Measurements from ENCODE around the gene DENND1B.

DNA sequence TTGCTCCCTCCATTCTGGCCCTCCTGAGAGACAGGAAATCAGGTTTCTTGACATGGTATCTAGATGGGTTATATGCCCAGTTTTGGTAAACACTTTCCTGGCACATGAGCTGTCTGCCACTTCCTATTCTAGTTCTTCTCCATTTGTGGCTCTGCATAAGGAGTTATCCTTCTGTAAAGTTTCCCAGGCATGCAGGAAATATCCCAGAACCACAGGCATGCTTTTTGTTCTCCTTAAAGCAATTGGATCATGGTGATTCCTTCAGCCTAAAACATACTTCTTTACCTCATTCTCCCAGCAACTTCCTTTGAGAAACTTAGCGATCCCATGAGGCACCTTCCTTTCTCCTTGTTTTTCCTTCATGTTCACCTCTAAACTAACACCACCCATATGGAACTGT lies 307.4 kb downstream of the DENND1B start:
- TF ChIP-seq POLR2AphosphoS5 (IDR thresholded peaks at IDR 0.05) (no peak), POLR2A (IDR thresholded peaks at IDR 0.05) (no peak)
- TF ChIP-seq, protein P1, sequence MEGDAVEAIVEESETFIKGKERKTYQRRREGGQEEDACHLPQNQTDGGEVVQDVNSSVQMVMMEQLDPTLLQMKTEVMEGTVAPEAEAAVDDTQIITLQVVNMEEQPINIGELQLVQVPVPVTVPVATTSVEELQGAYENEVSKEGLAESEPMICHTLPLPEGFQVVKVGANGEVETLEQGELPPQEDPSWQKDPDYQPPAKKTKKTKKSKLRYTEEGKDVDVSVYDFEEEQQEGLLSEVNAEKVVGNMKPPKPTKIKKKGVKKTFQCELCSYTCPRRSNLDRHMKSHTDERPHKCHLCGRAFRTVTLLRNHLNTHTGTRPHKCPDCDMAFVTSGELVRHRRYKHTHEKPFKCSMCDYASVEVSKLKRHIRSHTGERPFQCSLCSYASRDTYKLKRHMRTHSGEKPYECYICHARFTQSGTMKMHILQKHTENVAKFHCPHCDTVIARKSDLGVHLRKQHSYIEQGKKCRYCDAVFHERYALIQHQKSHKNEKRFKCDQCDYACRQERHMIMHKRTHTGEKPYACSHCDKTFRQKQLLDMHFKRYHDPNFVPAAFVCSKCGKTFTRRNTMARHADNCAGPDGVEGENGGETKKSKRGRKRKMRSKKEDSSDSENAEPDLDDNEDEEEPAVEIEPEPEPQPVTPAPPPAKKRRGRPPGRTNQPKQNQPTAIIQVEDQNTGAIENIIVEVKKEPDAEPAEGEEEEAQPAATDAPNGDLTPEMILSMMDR (IDR thresholded peaks at IDR 0.05) = no peak

Data from breast epithelium (tissue), 3 donors.